GM10248 (cell line): Measurements from ENCODE around the gene PIK3R1.

Experiments used
- CTCF ChIA-PET: fragments of 300-600 bp; sonication (Branson Sonifier 250); formaldehyde crosslinking; extraction: SDS; loops from one replicate; lab custom pipeline; 2021; ENCODE audit warnings: antibody characterized with exemption; lab: Yijun Ruan, JAX
- POLR2A ChIA-PET: fragments of 350-650 bp; sonication (Branson Sonifier 250); formaldehyde crosslinking; extraction: SDS; loops from one replicate; lab custom pipeline; 2020; ENCODE audit warnings: antibody characterized with exemption; lab: Yijun Ruan, JAX
- DNase-seq: peaks from one replicate; pipeline ENCODE4 v3.0.0; 2012; ENCODE audit errors: extremely low spot score
- CTCF ChIP-seq: IDR thresholded peaks from 2 replicates; pipeline ENCODE4 v1.5.1; 2012; ENCODE audit warnings: mild to moderate bottlenecking, low read depth; ENCODE audit errors: extremely low read depth, missing control alignments, control extremely low read depth

Gene PIK3R1

GRCh38 chr5:68225911-68226545, 10.5 kb downstream of the PIK3R1 start:
- ChIA-PET POLR2A (no interaction called here), CTCF (interaction anchor here (1.0 kb wide), 1 partner anchor 28 kb away, joined by 3 read pairs; no protein-coding TSS in a partner anchor)
- DNase-seq: no peak
- no peak for TF ChIP-seq CTCF

- no peak for DNase-seq
- CTCF ChIA-PET: interaction anchor here (1.0 kb wide), 1 partner anchor 27 kb away, joined by 3 read pairs; no protein-coding TSS in a partner anchor
- POLR2A ChIA-PET: no interaction called here
- no peak for TF ChIP-seq CTCF
Measured at GRCh38 chr5:68226546-68227073, 11.1 kb downstream of the PIK3R1 start.

- POLR2A ChIA-PET: no interaction called here
- DNase-seq: no peak
- CTCF ChIA-PET: interaction anchor here (1.0 to 2.3 kb wide), 2 partner anchors 11 to 13 kb away, joined by 3 to 15 read pairs; partner anchors contain the start of gene PIK3R1
- TF ChIP-seq CTCF: no peak
Measured at GRCh38 chr5:68227532-68228160, 12.1 kb downstream of the PIK3R1 start.

- no peak for TF ChIP-seq CTCF
- DNase-seq: no peak
- CTCF ChIA-PET: interaction anchor here (1.3 to 2.3 kb wide), 6 partner anchors 9 to 29 kb away, joined by 4 to 15 read pairs (median 6); partner anchors contain the start of gene PIK3R1
- POLR2A ChIA-PET: no interaction called here
Measured at GRCh38 chr5:68229416-68229815, 13.9 kb downstream of the PIK3R1 start.

- no peak for DNase-seq
- ChIA-PET POLR2A (no interaction called here), CTCF (interaction anchor here (1.3 to 2.3 kb wide), 5 partner anchors 9 to 28 kb away, joined by 4 to 9 read pairs (median 5); no protein-coding TSS in a partner anchor)
- no peak for TF ChIP-seq CTCF
Measured at GRCh38 chr5:68230285-68230684, 14.7 kb downstream of the PIK3R1 start.

- TF ChIP-seq CTCF: no peak
- ChIA-PET POLR2A (no interaction called here), CTCF (no interaction called here)
- no peak for DNase-seq
Measured at GRCh38 chr5:68231414-68232076, 16.0 kb downstream of the PIK3R1 start.
